IMR-90 (cell line): ENCODE data around the gene TCF12. TPM values are rescaled to one million over a fixed set of nuclear protein-coding genes. Genes with fewer than 3 reads are reported as not detected.

Experiments used
- ATAC-seq: fragments of 200-7000 bp; cut with Tn5 transposase; 2 replicates; pipeline ENCODE4 v1.9.1; 2020; ENCODE audit warnings: low read depth, mild to moderate bottlenecking, moderate library complexity
- BruUV-seq: library from RNA; stranded (reverse); fragments of 400-500 nt; replicated peaks from 2 replicates; lab custom pipeline; 2021; lab: Mats Ljungman, UMichigan
- CTCF ChIA-PET: fragments of 300-600 bp; formaldehyde crosslinking; extraction: SDS; loops from one replicate; lab custom pipeline; 2021; ENCODE audit warnings: antibody characterized with exemption; lab: Yijun Ruan, JAX
- POLR2A ChIA-PET: fragments of 300-600 bp; sonication (Branson Sonifier 250); formaldehyde crosslinking; loops from one replicate; lab custom pipeline; 2022; ENCODE audit warnings: antibody characterized with exemption; ENCODE audit not compliant: unreplicated experiment; lab: Charles Lee
- DNase-seq: peaks from one replicate; pipeline ENCODE4 v3.0.0; 2013
- H2AFZ ChIP-seq: replicated peaks from 2 replicates; pipeline ENCODE3; 2013; ENCODE audit warnings: low read length, mild to moderate bottlenecking; ENCODE audit not compliant: poor library complexity
- H2AK5ac ChIP-seq: 2 replicates; pipeline ENCODE4 v1.6.1; 2013; ENCODE audit warnings: low read depth, low read length, inconsistent platforms
- H2AK9ac ChIP-seq: replicated peaks from 2 replicates; pipeline ENCODE3; 2013; ENCODE audit warnings: mild to moderate bottlenecking, low read depth, low read length, moderate library complexity; ENCODE audit not compliant: poor library complexity
- H2BK120ac ChIP-seq: 2 replicates; pipeline ENCODE4 v1.6.1; 2013; ENCODE audit warnings: low read depth, low read length, inconsistent platforms
- H2BK15ac ChIP-seq: 3 replicates; pipeline ENCODE4 v1.6.1; 2013; ENCODE audit warnings: low read depth, low read length, inconsistent platforms
- H2BK20ac ChIP-seq: 2 replicates; pipeline ENCODE4 v1.6.1; 2013; ENCODE audit warnings: low read depth, mild to moderate bottlenecking, inconsistent platforms, low read length, moderate library complexity
- H2BK5ac ChIP-seq: 2 replicates; pipeline ENCODE4 v1.6.1; 2013; ENCODE audit warnings: mild to moderate bottlenecking, low read depth, low read length, inconsistent platforms; ENCODE audit not compliant: poor library complexity, severe bottlenecking
- H3K14ac ChIP-seq: replicated peaks from 2 replicates; pipeline ENCODE4 v1.6.1; 2013; ENCODE audit warnings: low read depth, low read length, inconsistent platforms
- H3K18ac ChIP-seq: 2 replicates; pipeline ENCODE4 v1.6.1; 2013; ENCODE audit warnings: low read depth, low read length, control low read depth
- H3K23ac ChIP-seq: 2 replicates; pipeline ENCODE4 v1.6.1; 2013; ENCODE audit warnings: low read depth, low read length, inconsistent platforms
- H3K27ac ChIP-seq: 2 replicates; pipeline ENCODE4 v1.5.1; 2013; ENCODE audit warnings: mild to moderate bottlenecking, control low read depth, low read length; ENCODE audit not compliant: insufficient read depth
- H3K27me3 ChIP-seq: 2 replicates; pipeline ENCODE4 v1.6.1; 2013; ENCODE audit warnings: low read length; ENCODE audit not compliant: control insufficient read depth, insufficient read depth
- H3K36me3 ChIP-seq: 2 replicates; pipeline ENCODE4 v1.6.1; 2013; ENCODE audit warnings: low read length, mixed read lengths; ENCODE audit not compliant: control insufficient read depth, insufficient read depth
- H3K4ac ChIP-seq: 2 replicates; pipeline ENCODE4 v1.6.1; 2013; ENCODE audit warnings: low read depth, low read length, inconsistent platforms
- H3K4me1 ChIP-seq: 2 replicates; pipeline ENCODE4 v1.6.1; 2013; ENCODE audit warnings: low read length, mixed read lengths; ENCODE audit not compliant: control insufficient read depth, insufficient read depth
- H3K4me2 ChIP-seq: 2 replicates; pipeline ENCODE4 v1.6.1; 2013; ENCODE audit warnings: low read depth, mild to moderate bottlenecking, control low read depth, low read length, moderate library complexity
- H3K4me3 ChIP-seq: 2 replicates; pipeline ENCODE4 v1.5.1; 2013; ENCODE audit warnings: low read depth, mild to moderate bottlenecking, control low read depth, low read length, moderate library complexity; ENCODE audit not compliant: insufficient read depth
- H3K56ac ChIP-seq: 2 replicates; pipeline ENCODE4 v1.6.1; 2013; ENCODE audit warnings: low read length, inconsistent platforms; ENCODE audit not compliant: insufficient read depth; ENCODE audit errors: extremely low read depth
- H3K79me1 ChIP-seq, 2 experiments: 2 replicates each; pipeline ENCODE4 v1.6.1; 2013; ENCODE audit warnings: low read length in 2 of 2, inconsistent platforms in 1 of 2, low read depth in 1 of 2
- H3K9ac ChIP-seq: 2 replicates; pipeline ENCODE4 v1.6.1; 2013; ENCODE audit warnings: low read depth, low read length, control low read depth
- H3K9me1 ChIP-seq: 2 replicates; pipeline ENCODE4 v1.6.1; 2013; ENCODE audit warnings: low read length, inconsistent platforms; ENCODE audit not compliant: insufficient read depth
- H3K9me3 ChIP-seq: 2 replicates; pipeline ENCODE4 v1.6.1; 2013; ENCODE audit warnings: low read length; ENCODE audit not compliant: control insufficient read depth, insufficient read depth
- H4K20me1 ChIP-seq: 2 replicates; pipeline ENCODE4 v1.6.1; 2013; ENCODE audit warnings: low read length, inconsistent platforms; ENCODE audit not compliant: insufficient read depth
- H4K5ac ChIP-seq: 2 replicates; pipeline ENCODE4 v1.6.1; 2013; ENCODE audit warnings: mild to moderate bottlenecking, low read depth, low read length, control low read depth
- H4K8ac ChIP-seq, 2 experiments: 2 replicates each; pipeline ENCODE4 v1.6.1; 2013; ENCODE audit warnings: low read depth in 2 of 2, low read length in 2 of 2, control low read depth in 1 of 2, inconsistent platforms in 1 of 2
- H4K91ac ChIP-seq: 2 replicates; pipeline ENCODE4 v1.6.1; 2013; ENCODE audit warnings: low read depth, low read length, inconsistent platforms; ENCODE audit not compliant: insufficient read depth
- BHLHE40 ChIP-seq: fragments of 150-350 bp; IDR thresholded peaks from 2 replicates; pipeline ENCODE4 v1.6.1; 2016; ENCODE audit warnings: mild to moderate bottlenecking, low read depth, low read length
- ELK1 ChIP-seq: fragments of 150-350 bp; IDR thresholded peaks from 2 replicates; pipeline ENCODE4 v1.6.1; 2016; ENCODE audit warnings: low read depth, mild to moderate bottlenecking, low read length, moderate library complexity, borderline replicate concordance
- NFE2L2 ChIP-seq: fragments of 150-350 bp; IDR thresholded peaks from 2 replicates; pipeline ENCODE4 v1.6.1; 2016; ENCODE audit warnings: low read depth, mild to moderate bottlenecking, low read length
- POLR2A ChIP-seq: IDR thresholded peaks from 2 replicates; pipeline ENCODE4 v1.6.1; 2012; ENCODE audit warnings: mild to moderate bottlenecking, low read depth, low read length
- WGBS, 2 experiments: methylation state at CpG; one replicate each; pipeline versions ENCODE4 v1.1.5 to v1.1.7; 2013; ENCODE audit warnings: missing lambda C conversion rate in 2 of 2; ENCODE audit not compliant: insufficient read length in 1 of 2; ENCODE audit errors: extremely low coverage in 2 of 2; 5-methylcytosine and 5-hydroxymethylcytosine counted together
- dilution Hi-C: fragments of 300-500 bp; cut with HindIII; formaldehyde crosslinking; loops from one replicate; pipeline ENCODE4 v1.14.3; 2018; ENCODE audit warnings: low sequenced_read_pairs; ENCODE audit not compliant: unreplicated experiment
- in situ Hi-C: fragments of 300-500 bp; cut with MboI; formaldehyde crosslinking; loops from 3 replicates; pipeline ENCODE4 v1.14.3; 2019; ENCODE audit warnings: low sequenced_read_pairs, inconsistent platforms, mixed read lengths
- intact Hi-C: fragments of 100-400 bp; cut with micrococcal nuclease; formaldehyde crosslinking; loops from 2 replicates; pipeline ENCODE4 v1.10.0; 2022
- polyA plus RNA-seq, 3 experiments: library from polyadenylated mRNA; depleted of rRNA; stranded (reverse); fragments of >200 nt; gene quantifications; 2 replicates each; pipeline ENCODE4 v1.2.3, GENCODE V29; 2012; ENCODE audit warnings: low replicate concordance in 1 of 3
- total RNA-seq: library from RNA; depleted of rRNA; stranded (reverse); fragments of >200 nt; gene quantifications from 2 replicates; pipeline ENCODE4 v1.2.3, GENCODE V29; 2012

Gene TCF12
- total and polyA plus RNA-seq, 2 of the 4 experiments (the other 2 are of a cell fraction), result 79.4 to 160 TPM

- BruUV-seq, result no TSS peak
- no peak overlapping the region for H4K91ac ChIP-seq
- no peak overlapping the region for H2BK20ac ChIP-seq
- peaks cover 1% of the 10 kb centered on the region; the same call in 1 of the 2 replicates for H3K36me3 ChIP-seq
- H3K4ac ChIP-seq, result no peak overlapping the region
- H4K5ac ChIP-seq, result no peak overlapping the region
- H3K9me3 ChIP-seq, result no peaks in the 10 kb centered on the region
- H3K23ac ChIP-seq, result no peak overlapping the region
- no peak overlapping the region for H2AK5ac ChIP-seq
- H3K18ac ChIP-seq, result no peak overlapping the region
- no peak overlapping the region for H3K56ac ChIP-seq
- no peak overlapping the region for H2BK15ac ChIP-seq
- TF ChIP-seq POLR2A (no peak), NFE2L2 (no peak), BHLHE40 (no peak), ELK1 (no peak)
- peaks cover 9% of the 10 kb centered on the region for H4K20me1 ChIP-seq
- no peak overlapping the region for H3K14ac ChIP-seq
- H3K27me3 ChIP-seq, result no peaks in the 10 kb centered on the region
- H2AK9ac ChIP-seq, result no peak overlapping the region
- in situ Hi-C loops (no loop called here), intact Hi-C loops (no loop called here), dilution Hi-C loops (no loop called here)
- no peak overlapping the region for H3K27ac ChIP-seq
- ChIA-PET POLR2A (no interaction called here), CTCF (no interaction called here)
- H2AFZ ChIP-seq, result no peak overlapping the region
- H3K4me1 ChIP-seq, result peaks cover 2% of the 10 kb centered on the region; the same call in 1 of the 2 replicates
- peaks cover 42 to 59% of the 10 kb centered on the region in 2 experiments for H3K79me1 ChIP-seq
- H3K4me3 ChIP-seq, result no peak overlapping the region
- H2BK120ac ChIP-seq, result no peak overlapping the region
- DNase-seq (no peak), ATAC-seq (no peak)
- peaks cover 10% of the 10 kb centered on the region for H3K9me1 ChIP-seq
- no peak overlapping the region for H2BK5ac ChIP-seq
- no peak overlapping the region for H3K9ac ChIP-seq
- no peak overlapping the region for H4K8ac ChIP-seq
- no peak overlapping the region for H3K4me2 ChIP-seq
- WGBS, 2 experiments, result 100% methylated on average over 1 of the region's 4 CpGs; no CpG with 5 or more reads in 1 of the 2 experiments
Measured at GRCh38 chr15:57111002-57111401, 192.6 kb downstream of the TCF12 start.
